GM12878 (cell line): Measurements from ENCODE around the gene EEF1AKMT2.

Experiments
- EP300 ChIP-seq, 2 experiments: fragments of 150-350 bp in 1 of 2; IDR thresholded peaks; 2 replicates each; pipeline ENCODE4 v1.6.1; 2011 to 2012; ENCODE audit warnings: low read depth in 2 of 2, low read length in 2 of 2, borderline replicate concordance in 1 of 2, improper control_type of control experiment in 1 of 2, inconsistent platforms in 1 of 2; ENCODE audit not compliant: control insufficient read depth in 1 of 2
- TCF7 ChIP-seq: IDR thresholded peaks from 2 replicates; pipeline ENCODE4 v1.6.1; 2014; ENCODE audit warnings: antibody characterized with exemption, borderline replicate concordance
- USF2 ChIP-seq: IDR thresholded peaks from 2 replicates; pipeline ENCODE4 v1.6.1; 2011; ENCODE audit warnings: low read depth, low read length, improper control_type of control experiment, borderline replicate concordance
- ZNF274 ChIP-seq: IDR thresholded peaks from one replicate; pipeline ENCODE4 v1.8.0; 2011; ENCODE audit not compliant: insufficient read length, insufficient read depth
- TF ChIP-seq, protein P1 (sequence below): fragments of 450-650 bp; IDR thresholded peaks from 2 replicates; pipeline ENCODE4 v1.6.1; 2017; ENCODE audit warnings: antibody characterized with exemption, mild to moderate bottlenecking, moderate library complexity

DNA sequence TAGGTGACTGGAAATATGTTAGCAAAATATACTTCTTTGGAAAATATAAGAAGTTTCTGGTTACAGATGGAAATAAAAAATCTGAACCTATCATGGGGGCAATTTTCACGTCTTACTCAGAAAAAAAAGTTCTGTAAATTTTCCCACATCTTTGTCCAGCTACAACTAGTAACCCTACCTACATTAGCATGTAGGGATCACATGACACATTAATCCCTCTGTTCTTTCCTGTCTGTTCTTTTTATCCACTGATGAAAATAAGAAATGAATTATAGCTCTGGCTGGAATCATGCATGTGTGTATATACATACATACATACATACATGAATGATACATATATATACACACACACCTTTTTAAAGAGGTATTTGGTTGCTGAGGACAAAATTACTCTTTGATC is 43.9 kb downstream of the EEF1AKMT2 start:
- no peak for TF ChIP-seq ZNF274
- TF ChIP-seq USF2: no peak
- TF ChIP-seq TCF7: no peak
- TF ChIP-seq, protein P1, sequence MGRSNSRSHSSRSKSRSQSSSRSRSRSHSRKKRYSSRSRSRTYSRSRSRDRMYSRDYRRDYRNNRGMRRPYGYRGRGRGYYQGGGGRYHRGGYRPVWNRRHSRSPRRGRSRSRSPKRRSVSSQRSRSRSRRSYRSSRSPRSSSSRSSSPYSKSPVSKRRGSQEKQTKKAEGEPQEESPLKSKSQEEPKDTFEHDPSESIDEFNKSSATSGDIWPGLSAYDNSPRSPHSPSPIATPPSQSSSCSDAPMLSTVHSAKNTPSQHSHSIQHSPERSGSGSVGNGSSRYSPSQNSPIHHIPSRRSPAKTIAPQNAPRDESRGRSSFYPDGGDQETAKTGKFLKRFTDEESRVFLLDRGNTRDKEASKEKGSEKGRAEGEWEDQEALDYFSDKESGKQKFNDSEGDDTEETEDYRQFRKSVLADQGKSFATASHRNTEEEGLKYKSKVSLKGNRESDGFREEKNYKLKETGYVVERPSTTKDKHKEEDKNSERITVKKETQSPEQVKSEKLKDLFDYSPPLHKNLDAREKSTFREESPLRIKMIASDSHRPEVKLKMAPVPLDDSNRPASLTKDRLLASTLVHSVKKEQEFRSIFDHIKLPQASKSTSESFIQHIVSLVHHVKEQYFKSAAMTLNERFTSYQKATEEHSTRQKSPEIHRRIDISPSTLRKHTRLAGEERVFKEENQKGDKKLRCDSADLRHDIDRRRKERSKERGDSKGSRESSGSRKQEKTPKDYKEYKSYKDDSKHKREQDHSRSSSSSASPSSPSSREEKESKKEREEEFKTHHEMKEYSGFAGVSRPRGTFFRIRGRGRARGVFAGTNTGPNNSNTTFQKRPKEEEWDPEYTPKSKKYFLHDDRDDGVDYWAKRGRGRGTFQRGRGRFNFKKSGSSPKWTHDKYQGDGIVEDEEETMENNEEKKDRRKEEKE: no peak
- no peak for TF ChIP-seq EP300 (IDR thresholded peaks at IDR 0.05; ENCODE audit: borderline replicate concordance in 1 of 2, control insufficient read depth in 1 of 2, low read depth in 2 of 2, low read length in 2 of 2)
